ENCODE data around the gene OR51V1. TPM values are rescaled to one million over a fixed set of nuclear protein-coding genes. Genes with fewer than 3 reads are reported as not detected.

Gene OR51V1
- total RNA-seq, 1 experiment from 2014 or later: not detected

DNA sequence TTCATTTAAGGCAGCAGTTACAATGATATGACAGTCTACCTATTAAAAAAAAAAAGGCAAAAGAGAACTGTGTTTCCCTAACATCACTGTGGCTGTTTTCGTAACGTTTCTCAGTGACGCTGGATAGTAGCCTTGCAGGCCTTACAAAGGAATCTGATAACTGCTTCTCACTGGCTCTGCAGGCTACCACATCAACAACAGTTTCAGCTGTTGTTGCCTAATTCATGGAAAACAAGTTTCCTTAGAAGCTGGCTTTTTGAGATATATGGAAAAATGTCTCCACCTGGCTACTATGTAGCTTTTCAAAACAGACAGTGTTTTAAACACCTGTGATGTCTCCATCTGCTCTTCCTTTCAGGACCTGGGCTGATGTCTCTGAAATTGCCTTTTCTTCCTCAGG, 3.8 kb downstream of the OR51V1 start (continued):
- TF ChIP-seq PRDM15 (CRISPR knock-in tag; IDR thresholded peaks at IDR 0.05) (no peak), NR1H2 (CRISPR knock-in tag; IDR thresholded peaks at IDR 0.05) (no peak)

DNA sequence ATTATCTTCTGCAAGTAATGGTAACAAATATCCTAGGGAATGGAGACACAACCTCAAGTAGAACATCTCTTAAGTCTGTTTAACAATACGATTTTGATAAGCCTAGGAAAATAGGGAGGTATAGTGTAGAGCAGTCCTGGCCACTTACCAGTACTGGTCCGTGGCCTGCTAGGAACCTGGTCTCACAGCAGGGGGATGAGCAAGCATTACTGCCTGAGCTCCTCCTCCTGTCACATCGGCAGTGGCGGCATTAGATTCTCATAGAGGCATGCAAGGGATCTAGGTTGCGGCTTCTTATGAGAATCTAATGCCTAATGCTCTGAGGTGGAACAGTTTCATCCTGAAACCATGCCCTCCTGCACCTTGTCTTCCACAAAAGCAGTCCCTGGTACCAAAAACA, 4.4 kb downstream of the OR51V1 start:
- Mint-ChIP-seq H3K27ac (no peak overlapping the region), H3K27me3 (ENCODE audit: low read depth) (no peaks in the 10 kb centered on the region), H3K9me3 (peaks cover 26% of the 10 kb centered on the region), H3K4me1 (peaks cover 18% of the 10 kb centered on the region), H3K36me3 (peaks cover 3% of the 10 kb centered on the region; the same call in 1 of the 2 replicates), H3K4me3 (no peak overlapping the region)
- POLR2A ChIA-PET: no interaction called here
- DNase-seq (ENCODE audit: low spot score) (peak; percentile 20), ATAC-seq (peak; percentile 69)
- CTCF ChIA-PET: no interaction called here
- no peak for TF ChIP-seq GTF2I (CRISPR knock-in tag; conservative IDR thresholded peaks at IDR 0.05)
- TF ChIP-seq ATF3 (CRISPR knock-in tag; conservative IDR thresholded peaks at IDR 0.05): no peak
- TF ChIP-seq, protein P1, sequence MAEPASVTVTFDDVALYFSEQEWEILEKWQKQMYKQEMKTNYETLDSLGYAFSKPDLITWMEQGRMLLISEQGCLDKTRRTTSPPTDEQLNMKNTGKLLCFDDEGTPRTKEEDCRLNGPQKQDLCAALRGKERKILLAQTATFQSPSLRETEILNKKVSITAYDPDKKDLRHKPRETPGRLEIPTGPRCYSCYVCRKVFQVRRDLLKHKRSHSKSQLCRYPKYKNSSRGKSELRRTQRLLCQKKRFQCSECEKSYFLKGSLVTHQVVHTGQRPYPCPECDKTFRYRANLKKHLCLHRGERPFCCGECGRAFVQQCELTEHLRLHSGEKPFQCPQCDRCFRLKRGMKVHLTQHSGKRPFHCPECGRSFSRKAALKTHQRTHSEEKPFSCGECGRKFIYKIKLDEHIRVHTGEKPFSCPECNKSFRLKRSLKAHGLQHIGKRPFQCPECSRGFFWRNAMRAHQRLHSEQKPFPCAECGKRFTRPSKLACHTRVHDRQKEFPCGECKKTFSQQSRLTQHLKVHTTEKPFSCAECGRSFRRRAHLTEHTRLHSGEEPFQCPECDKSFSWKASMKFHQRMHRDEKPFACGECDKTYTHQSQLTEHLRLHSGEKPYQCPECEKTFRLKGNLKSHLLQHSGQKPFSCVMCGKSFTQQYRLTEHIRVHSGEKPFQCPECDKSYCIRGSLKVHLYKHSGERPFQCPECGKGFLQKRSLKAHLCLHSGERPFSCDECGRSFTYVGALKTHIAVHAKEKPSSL (CRISPR knock-in tag; conservative IDR thresholded peaks at IDR 0.05): no peak
- TF ChIP-seq USF1 (CRISPR knock-in tag; IDR thresholded peaks at IDR 0.05): no peak
- no peak for TF ChIP-seq ZNF232 (CRISPR knock-in tag; IDR thresholded peaks at IDR 0.05)
- no peak for TF ChIP-seq SOX15 (CRISPR knock-in tag; IDR thresholded peaks at IDR 0.05)
- TF ChIP-seq PRDM15 (CRISPR knock-in tag; IDR thresholded peaks at IDR 0.05): no peak
- TF ChIP-seq SMAD4 (CRISPR knock-in tag; IDR thresholded peaks at IDR 0.05): no peak
- TF ChIP-seq NFE2L1 (CRISPR knock-in tag; IDR thresholded peaks at IDR 0.05): no peak
- TF ChIP-seq RORB (CRISPR knock-in tag; IDR thresholded peaks at IDR 0.05): no peak
- TF ChIP-seq ZBTB21 (CRISPR knock-in tag; IDR thresholded peaks at IDR 0.05; ENCODE audit: borderline replicate concordance): no peak
- TF ChIP-seq, protein P2, sequence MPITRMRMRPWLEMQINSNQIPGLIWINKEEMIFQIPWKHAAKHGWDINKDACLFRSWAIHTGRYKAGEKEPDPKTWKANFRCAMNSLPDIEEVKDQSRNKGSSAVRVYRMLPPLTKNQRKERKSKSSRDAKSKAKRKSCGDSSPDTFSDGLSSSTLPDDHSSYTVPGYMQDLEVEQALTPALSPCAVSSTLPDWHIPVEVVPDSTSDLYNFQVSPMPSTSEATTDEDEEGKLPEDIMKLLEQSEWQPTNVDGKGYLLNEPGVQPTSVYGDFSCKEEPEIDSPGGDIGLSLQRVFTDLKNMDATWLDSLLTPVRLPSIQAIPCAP (CRISPR knock-in tag; IDR thresholded peaks at IDR 0.05): no peak

Measured in WTC11 (cell line).